Natural killer cell (primary cell): ENCODE data around the gene RPS6KL1. TPM values are rescaled to one million over a fixed set of nuclear protein-coding genes. Genes with fewer than 3 reads are reported as not detected.

Experiments used
- ATAC-seq, 3 donors: fragments of 150-1000 bp in 2 of 3; fragments of 200-7000 bp in 1 of 3; cut with Tn5 transposase; 1 replicate in 1 of 3; 2 replicates in 2 of 3; pipeline ENCODE4 v1.10.0; 2021; ENCODE audit warnings: mild to moderate bottlenecking in 2 of 3, moderate library complexity in 2 of 3
- DNase-seq, 2 donors: peaks; one replicate each; pipeline versions ENCODE4 v3.0.0 to v3.0.0-alpha.2; 2013 to 2021; ENCODE audit warnings: mixed read lengths in 1 of 2
- H3K27ac ChIP-seq: one replicate; pipeline ENCODE4 v1.5.1; 2013; ENCODE audit warnings: mild to moderate bottlenecking, low read length
- H3K27me3 ChIP-seq: one replicate; pipeline ENCODE4 v1.6.1; 2013; ENCODE audit warnings: low read length; ENCODE audit not compliant: control insufficient read depth, insufficient read depth
- H3K36me3 ChIP-seq: one replicate; pipeline ENCODE4 v1.6.1; 2013; ENCODE audit warnings: low read length; ENCODE audit not compliant: control insufficient read depth, insufficient read depth
- H3K4me1 ChIP-seq: one replicate; pipeline ENCODE4 v1.6.1; 2013; ENCODE audit warnings: low read length; ENCODE audit not compliant: control insufficient read depth, insufficient read depth
- H3K4me3 ChIP-seq: one replicate; pipeline ENCODE4 v1.5.1; 2013; ENCODE audit warnings: low read length
- H3K9me3 ChIP-seq: one replicate; pipeline ENCODE4 v1.6.1; 2013; ENCODE audit warnings: low read length; ENCODE audit not compliant: control insufficient read depth, insufficient read depth
- H3K27ac Mint-ChIP-seq, 2 donors: one replicate each; pipeline ENCODE4 v1.8.0; 2022; ENCODE audit warnings: mild to moderate bottlenecking in 2 of 2, mixed read lengths in 2 of 2, moderate library complexity in 1 of 2
- H3K27me3 Mint-ChIP-seq, 2 donors: one replicate each; pipeline ENCODE4 v1.8.0; 2022; ENCODE audit warnings: low read depth in 2 of 2, mixed read lengths in 2 of 2
- H3K36me3 Mint-ChIP-seq: one replicate; pipeline ENCODE4 v1.8.0; 2022; ENCODE audit warnings: mixed read lengths
- H3K4me1 Mint-ChIP-seq, 2 donors: one replicate each; pipeline ENCODE4 v1.8.0; 2022; ENCODE audit warnings: mixed read lengths in 2 of 2
- H3K4me3 Mint-ChIP-seq: one replicate; pipeline ENCODE4 v1.8.0; 2022; ENCODE audit warnings: mild to moderate bottlenecking, moderate library complexity, mixed read lengths
- H3K9me3 Mint-ChIP-seq, 2 donors: one replicate each; pipeline ENCODE4 v1.8.0; 2022; ENCODE audit warnings: mixed read lengths in 2 of 2
- CTCF ChIP-seq: fragments of 200-600 bp; IDR thresholded peaks from one replicate; pipeline ENCODE4 v1.8.0; 2022; ENCODE audit warnings: antibody characterized with exemption
- WGBS: methylation state at CpG from one replicate; pipeline ENCODE4 v1.1.7; 2013; ENCODE audit warnings: missing lambda C conversion rate; ENCODE audit not compliant: insufficient coverage; 5-methylcytosine and 5-hydroxymethylcytosine counted together
- intact Hi-C: fragments of 100-400 bp; cut with micrococcal nuclease; formaldehyde crosslinking; loops from one replicate; pipeline ENCODE4 v1.14.2; 2022
- total RNA-seq, 4 donors: library from RNA; stranded (reverse); fragments of 120-200 nt in 1 of 4; gene quantifications; one replicate each; pipeline versions ENCODE4 v1.2.3 to v1.2.4, GENCODE V29; 2013 to 2022

Gene RPS6KL1
- total RNA-seq, 3 donors from 2014 or later (not counting 1 experiment from before 2014, with no cell fraction given) = 1.9 to 7.9 (median 2.9) TPM

DNA sequence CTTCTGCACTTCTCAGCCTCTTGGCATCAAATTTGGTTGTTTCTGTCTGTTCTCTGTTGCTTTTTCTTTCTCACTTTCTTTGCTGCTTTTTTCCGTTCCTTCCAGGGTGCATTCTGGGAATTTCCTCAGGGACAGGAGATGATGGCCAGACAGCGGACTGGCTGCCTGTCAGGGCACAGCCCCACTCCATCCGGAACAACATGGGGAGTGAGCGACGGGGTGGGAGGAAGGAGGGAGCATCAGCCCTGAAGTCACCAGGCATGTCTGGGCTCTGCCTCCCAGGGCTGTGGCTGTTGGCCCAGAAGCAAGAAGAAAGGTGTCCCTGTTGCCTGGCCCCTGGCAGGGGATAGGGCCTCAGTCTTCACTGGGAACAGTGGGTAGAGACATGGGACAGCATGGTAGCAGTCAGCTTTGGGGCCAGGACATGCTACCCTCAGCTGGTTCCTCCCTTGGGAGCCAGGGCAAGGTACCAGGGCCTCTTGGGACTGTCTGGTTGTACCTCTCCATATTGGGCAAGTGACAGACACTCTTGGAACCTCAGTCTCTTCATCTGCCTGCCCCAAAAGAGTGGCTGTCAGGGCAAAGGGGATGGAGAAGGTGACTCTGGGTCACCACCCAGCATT, 23.7 kb upstream of the RPS6KL1 start:
- Mint-ChIP-seq H3K4me3 (no peak overlapping the region), H3K36me3 (no peaks in the 10 kb centered on the region), H3K27me3 (no peaks in the 10 kb centered on the region), H3K4me1 (peaks cover 25 to 28% of the 10 kb centered on the region in 2 donors), H3K9me3 (no peaks in the 10 kb centered on the region), H3K27ac (peak overlapping the region in 1 of 2 donors; percentile 84)
- H3K27ac ChIP-seq = no peak overlapping the region
- no peaks in the 10 kb centered on the region for H3K27me3 ChIP-seq
- DNase-seq (no peak), ATAC-seq (no peak)
- H3K9me3 ChIP-seq = no peaks in the 10 kb centered on the region
- peak; percentile 63 for TF ChIP-seq CTCF
- no peak overlapping the region for H3K4me3 ChIP-seq
- 54% methylated on average over 5 of the region's 5 CpGs for WGBS
- intact Hi-C loops = loop anchor here (1.0 to 2.0 kb wide), 2 partner anchors 56 to 142 kb away; partner anchors contain the start of gene EIF2B2
- H3K4me1 ChIP-seq = peaks cover 23% of the 10 kb centered on the region
- no peaks in the 10 kb centered on the region for H3K36me3 ChIP-seq

DNA sequence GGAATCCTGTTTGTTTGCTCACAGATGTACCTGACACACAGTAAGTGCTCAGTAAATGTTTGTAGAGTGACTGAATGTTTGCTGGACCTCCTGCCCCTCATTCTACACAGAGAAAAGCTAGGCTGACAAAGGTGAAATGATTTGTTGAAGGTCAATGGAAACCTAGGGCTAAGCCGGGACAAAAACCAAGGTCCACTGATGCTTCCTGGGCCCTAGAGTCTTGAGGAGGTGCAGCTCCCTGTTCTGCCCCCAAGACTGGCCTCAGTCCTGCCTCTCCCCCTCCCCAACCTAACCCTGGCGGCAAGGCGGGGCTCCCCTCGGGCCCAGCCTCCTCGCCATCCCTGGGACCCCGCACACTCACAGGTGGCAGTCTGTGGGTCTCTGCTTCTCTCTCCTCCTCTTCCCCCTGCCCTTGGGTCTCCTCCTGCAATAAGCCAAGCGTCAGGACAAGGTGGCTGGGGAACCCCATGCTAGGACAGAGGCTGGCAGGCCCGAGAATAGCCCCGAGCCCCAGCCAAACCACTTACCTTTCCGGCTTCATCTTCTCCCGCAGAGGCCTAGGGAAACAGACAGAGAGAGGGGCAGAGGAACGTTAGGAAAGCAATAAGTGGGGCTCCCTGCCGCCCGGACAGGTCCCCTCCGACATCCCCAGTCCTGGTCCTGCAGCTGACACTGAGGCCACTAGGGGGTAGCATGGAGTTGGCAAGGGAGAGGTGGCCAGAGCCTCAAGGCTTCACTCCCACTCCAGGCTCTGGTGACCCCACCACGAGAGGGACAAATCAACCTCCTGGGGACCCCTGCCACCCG, 23.0 kb upstream of the RPS6KL1 start:
- Mint-ChIP-seq H3K27me3 (no peaks in the 10 kb centered on the region), H3K4me3 (peak overlapping the region; percentile 64), H3K9me3 (no peaks in the 10 kb centered on the region), H3K36me3 (no peaks in the 10 kb centered on the region), H3K4me1 (peaks cover 33 to 35% of the 10 kb centered on the region in 2 donors), H3K27ac (peak overlapping the region; percentile 32 to 84)
- ATAC-seq (peak; percentile 78 to 88 (median 83)), DNase-seq (peak; percentile 68 to 87)
- Histone ChIP-seq H3K27ac (no peak overlapping the region), H3K4me3 (no peak overlapping the region), H3K27me3 (no peaks in the 10 kb centered on the region), H3K4me1 (peaks cover 30% of the 10 kb centered on the region), H3K9me3 (no peaks in the 10 kb centered on the region), H3K36me3 (no peaks in the 10 kb centered on the region)
- intact Hi-C loops = loop anchor here (1.0 to 2.0 kb wide), 2 partner anchors 57 to 142 kb away; partner anchors contain the start of gene EIF2B2
- peak; percentile 94 for TF ChIP-seq CTCF
- 45% methylated on average over 17 of the region's 17 CpGs for WGBS

DNA sequence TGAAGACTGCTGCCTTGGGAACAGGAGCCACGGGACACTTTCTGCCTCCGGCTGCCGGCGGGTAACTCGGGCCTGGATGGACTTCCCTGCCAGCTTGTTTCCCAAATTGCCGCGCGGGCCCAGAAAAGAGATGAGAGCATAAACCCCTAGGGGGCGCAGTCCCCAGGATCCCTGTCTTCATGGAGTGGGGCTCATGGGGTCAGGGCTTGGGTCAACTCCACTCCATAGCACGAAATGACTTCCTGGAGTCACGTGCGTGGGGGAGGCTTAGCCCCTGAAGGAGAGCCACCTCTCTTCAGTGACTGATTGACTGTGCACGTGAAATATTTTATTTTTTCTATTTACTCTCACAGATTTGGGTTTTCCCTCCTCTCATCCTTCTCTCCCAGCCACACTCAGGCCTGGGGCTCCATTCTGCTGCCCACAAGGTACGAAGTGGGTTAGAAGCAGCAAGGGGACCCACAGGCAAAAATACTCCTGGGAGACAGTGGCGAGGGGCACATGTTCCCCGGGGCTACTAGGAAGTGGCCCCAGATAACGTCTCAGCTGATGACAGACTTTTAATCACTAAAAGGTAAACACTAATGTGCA, 22.3 kb upstream of the RPS6KL1 start:
- DNase-seq = peak in 1 of 2 donors; percentile 49
- Histone ChIP-seq H3K4me1 (peaks cover 37% of the 10 kb centered on the region), H3K27ac (no peak overlapping the region), H3K27me3 (no peaks in the 10 kb centered on the region), H3K9me3 (no peaks in the 10 kb centered on the region), H3K36me3 (no peaks in the 10 kb centered on the region), H3K4me3 (no peak overlapping the region)
- ATAC-seq = no peak
- Mint-ChIP-seq H3K27me3 (no peaks in the 10 kb centered on the region), H3K4me1 (peaks cover 35 to 37% of the 10 kb centered on the region in 2 donors), H3K36me3 (no peaks in the 10 kb centered on the region), H3K9me3 (no peaks in the 10 kb centered on the region), H3K27ac (no peak overlapping the region), H3K4me3 (no peak overlapping the region)
- intact Hi-C loops = no loop called here
- peak; percentile 55 for TF ChIP-seq CTCF
- WGBS = 87% methylated on average over 17 of the region's 17 CpGs
